OCI-LY1 (cell line): ENCODE measurements around the gene TSPOAP1.

ENCODE experiments used
- EZH2 ChIP-seq: fragments of 200-600 bp; sonication (generic), shearing (Covaris generic); IDR thresholded peaks from 2 replicates; pipeline ENCODE4 v1.8.0; 2017; ENCODE audit warnings: borderline replicate concordance, mixed run types, mild to moderate bottlenecking, antibody characterized with exemption, low read length, moderate library complexity, mixed read lengths
- TF ChIP-seq, protein P1 (sequence below): fragments of 200-600 bp; sonication (generic), shearing (Covaris generic); IDR thresholded peaks from 2 replicates; pipeline ENCODE4 v1.5.1; 2017; ENCODE audit warnings: mild to moderate bottlenecking, antibody characterized with exemption, low read length, moderate library complexity, mixed read lengths

DNA sequence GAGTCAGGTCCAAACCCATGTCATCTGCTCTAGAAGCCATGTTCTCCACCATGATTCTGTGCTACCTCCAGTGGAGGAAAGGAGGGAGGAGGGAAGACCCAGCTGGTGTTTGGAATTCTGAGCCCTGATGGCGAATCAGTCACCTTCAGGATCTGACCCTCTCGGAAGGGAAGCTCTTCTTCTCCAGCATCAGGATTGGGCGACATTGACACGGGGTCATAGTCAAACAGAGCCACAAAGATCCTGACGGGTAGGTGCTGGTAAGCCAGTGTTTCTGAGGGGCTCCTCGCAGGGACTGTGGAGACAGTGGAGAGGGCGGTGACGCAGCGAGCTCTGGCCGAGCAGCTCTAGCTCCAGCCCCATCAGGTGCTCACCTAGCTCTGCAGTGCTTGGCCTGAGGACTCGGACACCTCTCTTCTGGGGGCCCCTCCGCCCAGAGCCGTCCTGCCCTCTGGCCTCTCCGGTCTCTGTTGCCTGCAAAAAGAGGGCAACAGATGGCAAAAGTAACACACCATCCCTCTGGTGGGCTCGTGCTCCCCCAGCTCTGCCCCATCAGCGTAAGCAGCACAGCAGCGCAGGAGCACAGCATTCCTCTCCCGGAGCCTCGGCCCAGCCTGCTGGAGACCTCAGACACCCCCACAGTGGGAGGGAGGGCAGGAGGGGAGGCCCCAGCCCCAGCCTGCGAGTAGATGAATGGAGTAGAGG lies 21.0 kb downstream of the TSPOAP1 start:
- TF ChIP-seq, protein P1, sequence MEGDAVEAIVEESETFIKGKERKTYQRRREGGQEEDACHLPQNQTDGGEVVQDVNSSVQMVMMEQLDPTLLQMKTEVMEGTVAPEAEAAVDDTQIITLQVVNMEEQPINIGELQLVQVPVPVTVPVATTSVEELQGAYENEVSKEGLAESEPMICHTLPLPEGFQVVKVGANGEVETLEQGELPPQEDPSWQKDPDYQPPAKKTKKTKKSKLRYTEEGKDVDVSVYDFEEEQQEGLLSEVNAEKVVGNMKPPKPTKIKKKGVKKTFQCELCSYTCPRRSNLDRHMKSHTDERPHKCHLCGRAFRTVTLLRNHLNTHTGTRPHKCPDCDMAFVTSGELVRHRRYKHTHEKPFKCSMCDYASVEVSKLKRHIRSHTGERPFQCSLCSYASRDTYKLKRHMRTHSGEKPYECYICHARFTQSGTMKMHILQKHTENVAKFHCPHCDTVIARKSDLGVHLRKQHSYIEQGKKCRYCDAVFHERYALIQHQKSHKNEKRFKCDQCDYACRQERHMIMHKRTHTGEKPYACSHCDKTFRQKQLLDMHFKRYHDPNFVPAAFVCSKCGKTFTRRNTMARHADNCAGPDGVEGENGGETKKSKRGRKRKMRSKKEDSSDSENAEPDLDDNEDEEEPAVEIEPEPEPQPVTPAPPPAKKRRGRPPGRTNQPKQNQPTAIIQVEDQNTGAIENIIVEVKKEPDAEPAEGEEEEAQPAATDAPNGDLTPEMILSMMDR = no peak
- no peak for TF ChIP-seq EZH2
